Panc1 (cell line): ENCODE data around the gene UPP1. TPM values are rescaled to one million over a fixed set of nuclear protein-coding genes. Genes with fewer than 3 reads are reported as not detected.

Source experiments
- ATAC-seq: fragments of 200-7000 bp; cut with Tn5 transposase; 2 replicates; pipeline ENCODE4 v1.9.1; 2020; ENCODE audit warnings: mild to moderate bottlenecking, moderate library complexity
- BruUV-seq: library from RNA; stranded (reverse); fragments of 400-500 nt; replicated peaks from 2 replicates; lab custom pipeline; 2021; lab: Mats Ljungman, UMichigan
- CTCF ChIA-PET: fragments of 300-600 bp; sonication (Branson Sonifier 250); formaldehyde crosslinking; loops from one replicate; lab custom pipeline; 2022; ENCODE audit warnings: antibody characterized with exemption; lab: Charles Lee
- POLR2A ChIA-PET: fragments of 300-600 bp; sonication (Branson Sonifier 250); formaldehyde crosslinking; loops from one replicate; lab custom pipeline; 2022; ENCODE audit warnings: antibody characterized with exemption; lab: Charles Lee
- DNase-seq: peaks from one replicate; pipeline ENCODE4 v3.0.0-alpha.2; 2010; ENCODE audit warnings: low read depth, low spot score
- H3K27ac ChIP-seq: 2 replicates; pipeline ENCODE4 v1.5.1; 2011; ENCODE audit warnings: mild to moderate bottlenecking, low read length, inconsistent platforms
- H3K27me3 ChIP-seq: fragments of 200-500 bp; sonication (Bioruptor generic); 2 replicates; pipeline ENCODE4 v1.6.0; 2014; ENCODE audit warnings: low read length, inconsistent platforms; ENCODE audit not compliant: control insufficient read depth, insufficient read depth
- H3K36me3 ChIP-seq: fragments of 200-500 bp; sonication (Bioruptor generic); 2 replicates; pipeline ENCODE4 v1.5.1; 2014; ENCODE audit warnings: inconsistent platforms, mild to moderate bottlenecking, low read length, moderate library complexity; ENCODE audit not compliant: control insufficient read depth, insufficient read depth
- H3K4me1 ChIP-seq: 2 replicates; pipeline ENCODE4 v1.5.1; 2011; ENCODE audit warnings: inconsistent platforms, mild to moderate bottlenecking, low read length, moderate library complexity; ENCODE audit not compliant: control insufficient read depth, insufficient read depth
- H3K4me3 ChIP-seq, 2 experiments: 2 replicates each; pipeline ENCODE4 v1.5.1; 2011 to 2012; ENCODE audit warnings: low read depth in 2 of 2, low read length in 2 of 2, mild to moderate bottlenecking in 2 of 2, inconsistent platforms in 1 of 2, moderate library complexity in 1 of 2
- H3K9me3 ChIP-seq: fragments of 200-500 bp; sonication (Bioruptor generic); 2 replicates; pipeline ENCODE4 v1.5.1; 2014; ENCODE audit warnings: low read depth, mild to moderate bottlenecking, inconsistent platforms, low read length, moderate library complexity; ENCODE audit not compliant: control insufficient read depth, insufficient read depth
- CTCF ChIP-seq: fragments of 450-650 bp; IDR thresholded peaks from 2 replicates; pipeline ENCODE4 v1.5.1; 2017; ENCODE audit warnings: mild to moderate bottlenecking
- POLR2AphosphoS5 ChIP-seq: IDR thresholded peaks from 2 replicates; pipeline ENCODE4 v1.6.1; 2012; ENCODE audit warnings: mild to moderate bottlenecking, low read depth, low read length, moderate library complexity
- SIN3A ChIP-seq: IDR thresholded peaks from 2 replicates; pipeline ENCODE4 v1.6.1; 2012; ENCODE audit warnings: low read depth, mild to moderate bottlenecking, low read length, moderate library complexity, borderline replicate concordance; ENCODE audit not compliant: insufficient read depth
- TCF7L2 ChIP-seq: IDR thresholded peaks from 2 replicates; pipeline ENCODE4 v1.6.1; 2011; ENCODE audit warnings: mild to moderate bottlenecking, low read depth, low read length, inconsistent platforms
- in situ Hi-C: cut with HindIII; loops from 2 replicates; pipeline ENCODE4 v1.10.0; 2016; ENCODE audit warnings: low sequenced_read_pairs, low pct_unique_long_range_greater_than_20kb
- intact Hi-C: fragments of 100-400 bp; cut with micrococcal nuclease; formaldehyde crosslinking; loops from one replicate; pipeline ENCODE4 v1.10.0; 2022; ENCODE audit not compliant: unreplicated experiment
- total RNA-seq: library from RNA; stranded (reverse); gene quantifications from one replicate; pipeline ENCODE4 v1.2.1, GENCODE V29; 2021; ENCODE audit not compliant: unreplicated experiment
- TF ChIP-seq, protein P1 (sequence below), 2 experiments: IDR thresholded peaks; 2 replicates each; pipeline ENCODE4 v1.6.1; 2011 to 2012; ENCODE audit warnings: low read depth in 2 of 2, control low read depth in 1 of 2, low read length in 1 of 2, mild to moderate bottlenecking in 1 of 2, moderate library complexity in 1 of 2; ENCODE audit not compliant: insufficient read depth in 1 of 2

Gene UPP1
- total RNA-seq, 1 experiment from 2014 or later = 331 TPM

- H3K4me1 ChIP-seq = peaks cover 20% of the 10 kb centered on the region
- H3K9me3 ChIP-seq = no peaks in the 10 kb centered on the region
- ChIA-PET CTCF (no interaction called here), POLR2A (no interaction called here)
- peaks cover 69% of the 10 kb centered on the region for H3K36me3 ChIP-seq
- BruUV-seq = no TSS peak
- no peak overlapping the region for H3K4me3 ChIP-seq
- H3K27me3 ChIP-seq = no peaks in the 10 kb centered on the region
- DNase-seq (no peak), ATAC-seq (no peak)
- TF ChIP-seq CTCF = no peak
- no peak for TF ChIP-seq TCF7L2
- TF ChIP-seq POLR2AphosphoS5 = no peak
- TF ChIP-seq, protein P1, sequence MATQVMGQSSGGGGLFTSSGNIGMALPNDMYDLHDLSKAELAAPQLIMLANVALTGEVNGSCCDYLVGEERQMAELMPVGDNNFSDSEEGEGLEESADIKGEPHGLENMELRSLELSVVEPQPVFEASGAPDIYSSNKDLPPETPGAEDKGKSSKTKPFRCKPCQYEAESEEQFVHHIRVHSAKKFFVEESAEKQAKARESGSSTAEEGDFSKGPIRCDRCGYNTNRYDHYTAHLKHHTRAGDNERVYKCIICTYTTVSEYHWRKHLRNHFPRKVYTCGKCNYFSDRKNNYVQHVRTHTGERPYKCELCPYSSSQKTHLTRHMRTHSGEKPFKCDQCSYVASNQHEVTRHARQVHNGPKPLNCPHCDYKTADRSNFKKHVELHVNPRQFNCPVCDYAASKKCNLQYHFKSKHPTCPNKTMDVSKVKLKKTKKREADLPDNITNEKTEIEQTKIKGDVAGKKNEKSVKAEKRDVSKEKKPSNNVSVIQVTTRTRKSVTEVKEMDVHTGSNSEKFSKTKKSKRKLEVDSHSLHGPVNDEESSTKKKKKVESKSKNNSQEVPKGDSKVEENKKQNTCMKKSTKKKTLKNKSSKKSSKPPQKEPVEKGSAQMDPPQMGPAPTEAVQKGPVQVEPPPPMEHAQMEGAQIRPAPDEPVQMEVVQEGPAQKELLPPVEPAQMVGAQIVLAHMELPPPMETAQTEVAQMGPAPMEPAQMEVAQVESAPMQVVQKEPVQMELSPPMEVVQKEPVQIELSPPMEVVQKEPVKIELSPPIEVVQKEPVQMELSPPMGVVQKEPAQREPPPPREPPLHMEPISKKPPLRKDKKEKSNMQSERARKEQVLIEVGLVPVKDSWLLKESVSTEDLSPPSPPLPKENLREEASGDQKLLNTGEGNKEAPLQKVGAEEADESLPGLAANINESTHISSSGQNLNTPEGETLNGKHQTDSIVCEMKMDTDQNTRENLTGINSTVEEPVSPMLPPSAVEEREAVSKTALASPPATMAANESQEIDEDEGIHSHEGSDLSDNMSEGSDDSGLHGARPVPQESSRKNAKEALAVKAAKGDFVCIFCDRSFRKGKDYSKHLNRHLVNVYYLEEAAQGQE (IDR thresholded peaks at IDR 0.05; ENCODE audit: insufficient read depth in 1 of 2, low read depth in 2 of 2, low read length in 1 of 2) = no peak
- no peak for TF ChIP-seq SIN3A
- intact Hi-C loops (no loop called here), in situ Hi-C loops (no loop called here)
- no peak overlapping the region for H3K27ac ChIP-seq
Observed at GRCh38 chr7:48102530-48102929, 13.5 kb downstream of the UPP1 start.

DNA sequence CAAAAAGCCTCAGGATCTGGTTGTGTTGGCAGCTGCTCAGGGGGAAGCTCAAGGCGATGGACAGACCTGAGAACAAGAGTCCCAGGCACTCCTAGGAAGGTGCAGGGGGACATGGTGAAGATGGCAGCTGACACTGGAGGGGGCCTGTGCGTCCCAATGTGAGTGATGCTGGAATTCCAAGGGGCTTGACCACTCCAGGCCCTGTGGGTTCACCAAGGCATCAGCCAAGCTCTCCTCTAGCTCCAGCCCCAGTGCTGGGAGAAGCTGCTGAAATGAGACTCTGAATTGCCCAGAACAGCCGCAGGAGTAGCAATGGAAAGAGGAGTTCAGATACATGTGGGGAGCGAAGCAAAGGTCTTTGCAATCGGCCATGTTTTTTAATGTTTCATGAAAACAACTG is 16.0 kb downstream of the UPP1 start:
- no TSS peak for BruUV-seq
- ChIA-PET CTCF (no interaction called here), POLR2A (no interaction called here)
- TF ChIP-seq POLR2AphosphoS5 (peak; percentile 34; the same call in 1 of the 2 replicates), TCF7L2 (no peak)
- in situ Hi-C loops (no loop called here), intact Hi-C loops (no loop called here)
- Histone ChIP-seq H3K27ac (0 out of 2 replicates have a peak overlapping the region, but pooled peaks have one; percentile 25), H3K36me3 (peaks cover 61% of the 10 kb centered on the region), H3K4me3 (no peak overlapping the region), H3K27me3 (no peaks in the 10 kb centered on the region), H3K4me1 (peaks cover 37% of the 10 kb centered on the region), H3K9me3 (no peaks in the 10 kb centered on the region)
- no peak for ATAC-seq
- no peak for DNase-seq

DNA sequence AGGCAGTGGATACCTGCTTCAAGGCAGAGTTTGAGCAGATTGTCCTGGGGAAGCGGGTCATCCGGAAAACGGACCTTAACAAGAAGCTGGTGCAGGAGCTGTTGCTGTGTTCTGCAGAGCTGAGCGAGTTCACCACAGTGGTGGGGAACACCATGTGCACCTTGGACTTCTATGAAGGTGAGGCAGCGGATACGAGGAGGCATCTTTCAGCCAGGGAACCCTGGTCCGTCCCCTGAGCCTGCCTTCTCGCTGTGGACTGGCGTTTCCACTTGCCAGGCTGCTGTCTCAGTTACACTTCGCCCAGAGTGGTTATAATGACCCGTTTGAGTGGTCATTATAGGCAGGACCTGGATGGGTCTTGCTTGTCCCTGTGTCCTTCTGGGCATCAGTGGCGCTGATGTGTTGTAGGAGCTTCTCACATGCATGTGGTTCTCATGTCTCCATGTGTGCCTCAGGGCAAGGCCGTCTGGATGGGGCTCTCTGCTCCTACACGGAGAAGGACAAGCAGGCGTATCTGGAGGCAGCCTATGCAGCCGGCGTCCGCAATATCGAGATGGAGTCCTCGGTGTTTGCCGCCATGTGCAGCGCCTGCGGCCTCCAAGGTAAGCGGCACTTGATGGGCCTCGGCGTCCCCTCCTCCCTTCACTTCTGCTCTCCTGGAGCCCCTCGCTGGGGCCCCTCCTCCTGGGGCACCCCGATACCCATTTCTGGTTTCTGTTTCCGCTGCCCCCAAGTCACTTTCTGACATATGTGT is 18.0 kb downstream of the UPP1 start:
- DNase-seq (no peak), ATAC-seq (no peak)
- Histone ChIP-seq H3K4me3 (no peak overlapping the region), H3K4me1 (peaks cover 40% of the 10 kb centered on the region), H3K27me3 (no peaks in the 10 kb centered on the region), H3K9me3 (no peaks in the 10 kb centered on the region), H3K36me3 (peaks cover 46% of the 10 kb centered on the region), H3K27ac (peak overlapping the region; percentile 55; the same call in 1 of the 2 replicates)
- BruUV-seq = no TSS peak
- in situ Hi-C loops = no loop called here
- CTCF ChIA-PET = interaction anchor here (0.6 kb wide), 1 partner anchor 115 kb away, joined by 3 read pairs; no protein-coding TSS in a partner anchor
- POLR2A ChIA-PET = interaction anchor here (0.6 kb wide), 1 partner anchor 130 kb away, joined by 3 read pairs; no protein-coding TSS in a partner anchor
- TF ChIP-seq POLR2AphosphoS5 (no peak), SIN3A (no peak), TCF7L2 (no peak), CTCF (no peak)
- TF ChIP-seq, protein P1 (IDR thresholded peaks at IDR 0.05; ENCODE audit: insufficient read depth in 1 of 2, low read depth in 2 of 2, low read length in 1 of 2) = no peak
- intact Hi-C loops = no loop called here
